HepG2 (cell line): ENCODE data around the gene ULK4. TPM values are rescaled to one million over a fixed set of nuclear protein-coding genes. Genes with fewer than 3 reads are reported as not detected.

ENCODE experiments used
- ATAC-seq: fragments of 200-7000 bp; cut with Tn5 transposase; 3 replicates; pipeline ENCODE4 v1.9.1; 2020; ENCODE audit warnings: mild to moderate bottlenecking, moderate library complexity
- BruUV-seq: library from RNA; stranded (reverse); fragments of 400-500 nt; replicated peaks from 2 replicates; lab custom pipeline; 2021; lab: Mats Ljungman, UMichigan
- CTCF ChIA-PET: fragments of 300-600 bp; formaldehyde crosslinking; extraction: SDS; loops from one replicate; lab custom pipeline; 2021; ENCODE audit warnings: low total read pairs, inconsistent platforms, low intra/inter-chr PET ratio; lab: Yijun Ruan, JAX
- POLR2A ChIA-PET: fragments of 350-600 bp; sonication (Branson Sonifier 250); formaldehyde crosslinking; loops from one replicate; lab custom pipeline; 2020; ENCODE audit warnings: antibody characterized with exemption, inconsistent platforms; lab: Yijun Ruan, JAX
- DNase-seq: peaks from one replicate; pipeline ENCODE4 v3.0.0-alpha.2; 2015; ENCODE audit warnings: low spot score
- FAIRE-seq: peaks from 3 replicates; lab custom pipeline; 2011; peaks lifted over from hg19 to GRCh38; lab: Jason Lieb, UNC
- H2AFZ ChIP-seq: one replicate; pipeline ENCODE4 v1.6.1; 2011; ENCODE audit warnings: low read length, inconsistent platforms
- H3K27ac ChIP-seq: fragments of 300-600 bp; 3 replicates; pipeline ENCODE4 v1.8.0; 2011; ENCODE audit warnings: mixed run types, mild to moderate bottlenecking, mixed read lengths, low read length, inconsistent platforms; ENCODE audit not compliant: insufficient read depth; ENCODE audit errors: extremely low read length
- H3K27me3 ChIP-seq, 2 experiments: fragments of 200-600 bp in 1 of 2; 2 replicates in 1 of 2; 3 replicates in 1 of 2; pipeline versions ENCODE4 v1.6.0 to v1.8.0; 2011; ENCODE audit warnings: low read length in 2 of 2, mild to moderate bottlenecking in 2 of 2, moderate library complexity in 2 of 2, inconsistent platforms in 1 of 2; ENCODE audit not compliant: insufficient read depth in 2 of 2, control insufficient read depth in 1 of 2
- H3K36me3 ChIP-seq, 2 experiments: fragments of 200-600 bp in 1 of 2; replicated peaks in 1 of 2; 2 replicates in 1 of 2; 3 replicates in 1 of 2; pipeline versions ENCODE4 v1.5.1 to v1.8.0; 2011; ENCODE audit warnings: low read length in 2 of 2, inconsistent platforms in 1 of 2; ENCODE audit not compliant: insufficient read depth in 2 of 2, control insufficient read depth in 1 of 2
- H3K4me1 ChIP-seq: 2 replicates; pipeline ENCODE4 v1.5.1; 2012; ENCODE audit warnings: low read length, inconsistent platforms; ENCODE audit not compliant: insufficient read depth
- H3K4me2 ChIP-seq: 2 replicates; pipeline ENCODE4 v1.6.0; 2011; ENCODE audit warnings: low read depth, low read length, inconsistent platforms
- H3K4me3 ChIP-seq, 3 experiments: fragments of 200-600 bp in 1 of 3; sonication (generic), shearing (Covaris generic) in 1 of 3; replicated peaks in 1 of 3; 2 replicates each; pipeline ENCODE4 v1.5.1; 2011 to 2016; ENCODE audit warnings: low read length in 3 of 3, inconsistent platforms in 2 of 3, low read depth in 2 of 3, mild to moderate bottlenecking in 2 of 3, control low read depth in 1 of 3, mixed read lengths in 1 of 3; ENCODE audit not compliant: insufficient read depth in 1 of 3
- H3K79me2 ChIP-seq: one replicate; pipeline ENCODE4 v1.6.1; 2011; ENCODE audit warnings: low read length, inconsistent platforms; ENCODE audit not compliant: insufficient read depth
- H3K9ac ChIP-seq: 2 replicates; pipeline ENCODE4 v1.6.0; 2011; ENCODE audit warnings: mild to moderate bottlenecking, low read depth, low read length, inconsistent platforms; ENCODE audit not compliant: insufficient read depth
- H3K9me3 ChIP-seq: 2 replicates; pipeline ENCODE4 v1.5.1; 2012; ENCODE audit warnings: mild to moderate bottlenecking, low read length
- H4K20me1 ChIP-seq: 2 replicates; pipeline ENCODE4 v1.6.0; 2011; ENCODE audit warnings: inconsistent platforms, mild to moderate bottlenecking, low read length, moderate library complexity; ENCODE audit not compliant: insufficient read depth
- BRCA1 ChIP-seq: sonication (generic); formaldehyde crosslinking; IDR thresholded peaks from 2 replicates; pipeline ENCODE4 v1.4.0; 2020; ENCODE audit warnings: missing genetic modification reagents
- GPN1 ChIP-seq: sonication (generic); formaldehyde crosslinking; IDR thresholded peaks from 2 replicates; pipeline ENCODE4 v1.5.1; 2020; ENCODE audit warnings: missing genetic modification reagents, borderline replicate concordance
- GTF2F1 ChIP-seq: fragments of 150-350 bp; IDR thresholded peaks from 2 replicates; pipeline ENCODE4 v1.6.1; 2014; ENCODE audit warnings: low read length
- RORA ChIP-seq: sonication (generic); formaldehyde crosslinking; IDR thresholded peaks from 2 replicates; pipeline ENCODE4 v1.5.0; 2020; ENCODE audit warnings: mild to moderate bottlenecking, missing genetic modification reagents, moderate library complexity
- WIZ ChIP-seq: sonication (generic); formaldehyde crosslinking; IDR thresholded peaks from 2 replicates; pipeline ENCODE4 v1.5.1; 2020; ENCODE audit warnings: mild to moderate bottlenecking, missing genetic modification reagents
- ZMYM3 ChIP-seq: sonication (generic); formaldehyde crosslinking; IDR thresholded peaks from 2 replicates; pipeline ENCODE4 v1.5.1; 2020; ENCODE audit warnings: mild to moderate bottlenecking, missing genetic modification reagents
- ZNF296 ChIP-seq: sonication (generic); formaldehyde crosslinking; conservative IDR thresholded peaks from 2 replicates; pipeline ENCODE4 v1.5.0; 2020; ENCODE audit warnings: mild to moderate bottlenecking, missing genetic modification reagents
- ZZZ3 ChIP-seq: sonication (generic); formaldehyde crosslinking; IDR thresholded peaks from 2 replicates; pipeline ENCODE4 v1.4.0; 2020; ENCODE audit warnings: missing genetic modification reagents, mild to moderate bottlenecking, borderline replicate concordance
- WGBS: methylation state at CpG from one replicate; pipeline ENCODE4 v1.1.6; 2017; ENCODE audit warnings: low lambda C conversion rate; 5-methylcytosine and 5-hydroxymethylcytosine counted together
- in situ Hi-C: cut with HindIII; loops from 2 replicates; pipeline ENCODE4 v1.10.0; 2017; ENCODE audit warnings: low pct_unique_long_range_greater_than_20kb; ENCODE audit not compliant: extremely low pct_ligation_motif_present
- intact Hi-C: fragments of 100-400 bp; cut with micrococcal nuclease; formaldehyde crosslinking; loops from one replicate; pipeline ENCODE4 v1.10.0; 2022; ENCODE audit not compliant: unreplicated experiment
- polyA plus RNA-seq, 8 experiments: library from polyadenylated mRNA; depleted of rRNA in 3 of 8; stranded (reverse) in 7 of 8; unstranded in 1 of 8; fragments of >200 nt; fragmentation: Illumina TruSeq in 4 of 8; extraction: Trizol in 4 of 8; gene quantifications; 2 replicates each; pipeline versions ENCODE4 v1.2.1 to v1.2.3, GENCODE V29; 2011 to 2016; ENCODE audit warnings: low read depth in 4 of 8, missing spikeins in 1 of 8, mixed read lengths in 1 of 8; ENCODE audit not compliant: insufficient read depth in 1 of 8
- total RNA-seq, 5 experiments: library from RNA; depleted of rRNA; stranded (reverse); fragments of >200 nt; fragmentation: Illumina TruSeq; extraction: Trizol; gene quantifications; 2 replicates each; pipeline ENCODE4 v1.2.3, GENCODE V29; 2016; ENCODE audit warnings: low read depth in 1 of 5
- TF ChIP-seq, protein P1 (sequence below): sonication (generic); formaldehyde crosslinking; IDR thresholded peaks from 2 replicates; pipeline ENCODE4 v1.5.0; 2020; ENCODE audit warnings: mild to moderate bottlenecking, missing genetic modification reagents, borderline replicate concordance
- TF ChIP-seq, protein P2 (sequence below): sonication (generic); formaldehyde crosslinking; IDR thresholded peaks from 2 replicates; pipeline ENCODE4 v1.4.0; 2020; ENCODE audit warnings: missing genetic modification reagents, borderline replicate concordance
- TF ChIP-seq, protein P3 (sequence below): IDR thresholded peaks from 2 replicates; pipeline ENCODE4 v1.6.1; 2012; ENCODE audit warnings: inconsistent platforms

Gene ULK4
- total and polyA plus RNA-seq, 2 of the 13 experiments (the other 11 are each of a cell fraction or from before 2014, with no cell fraction given): 6.7 to 11.8 TPM

DNA sequence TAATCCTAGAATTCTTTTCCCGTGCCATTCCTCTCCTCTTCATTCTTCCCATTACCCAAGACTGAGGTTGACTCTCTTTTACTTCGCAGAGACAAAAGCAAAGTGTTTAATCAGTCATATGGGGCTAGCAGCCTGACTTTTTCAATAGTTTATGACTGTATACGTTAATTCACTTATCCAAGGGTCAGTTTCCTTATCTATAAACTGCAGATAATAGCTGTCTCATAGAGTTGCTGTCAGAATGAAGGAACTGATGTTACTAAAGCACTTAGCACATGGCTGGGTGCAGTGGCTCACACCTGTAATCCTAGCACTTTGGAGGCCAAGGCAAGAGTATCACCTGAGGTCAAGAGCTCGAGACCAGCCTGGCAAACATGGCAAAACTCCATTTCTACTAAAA is 43.5 kb upstream of the ULK4 start:
- DNase-seq (no peak), FAIRE-seq (no peak), ATAC-seq (no peak)
- H4K20me1 ChIP-seq: no peaks in the 10 kb centered on the region
- H3K4me2 ChIP-seq: no peak overlapping the region
- no peak overlapping the region for H3K27ac ChIP-seq
- H3K79me2 ChIP-seq: no peaks in the 10 kb centered on the region
- 0 out of 2 replicates have a peak, but pooled peaks cover 2% of the 10 kb centered on the region for H3K4me1 ChIP-seq
- BruUV-seq: no TSS peak
- CTCF ChIA-PET: no interaction called here
- intact Hi-C loops: no loop called here
- WGBS: 45% methylated on average over 4 of the region's 4 CpGs
- no peak overlapping the region for H2AFZ ChIP-seq
- in situ Hi-C loops: loop anchor here (25.0 kb wide), 1 partner anchor 182 kb away; no protein-coding TSS in a partner anchor
- no peaks in the 10 kb centered on the region for H3K9me3 ChIP-seq
- peaks cover 0 to 1% of the 10 kb centered on the region in 2 experiments; a peak in 1 of 5 replicates for H3K27me3 ChIP-seq
- H3K9ac ChIP-seq: no peak overlapping the region
- H3K4me3 ChIP-seq: no peak overlapping the region
- no peaks in the 10 kb centered on the region for H3K36me3 ChIP-seq
- POLR2A ChIA-PET: interaction anchor here (1.0 kb wide), 1 partner anchor 9 kb away, joined by 3 read pairs; no protein-coding TSS in a partner anchor
- no peak for TF ChIP-seq ZNF296 (CRISPR knock-in tag)
- TF ChIP-seq GPN1: no peak
- TF ChIP-seq, protein P1, sequence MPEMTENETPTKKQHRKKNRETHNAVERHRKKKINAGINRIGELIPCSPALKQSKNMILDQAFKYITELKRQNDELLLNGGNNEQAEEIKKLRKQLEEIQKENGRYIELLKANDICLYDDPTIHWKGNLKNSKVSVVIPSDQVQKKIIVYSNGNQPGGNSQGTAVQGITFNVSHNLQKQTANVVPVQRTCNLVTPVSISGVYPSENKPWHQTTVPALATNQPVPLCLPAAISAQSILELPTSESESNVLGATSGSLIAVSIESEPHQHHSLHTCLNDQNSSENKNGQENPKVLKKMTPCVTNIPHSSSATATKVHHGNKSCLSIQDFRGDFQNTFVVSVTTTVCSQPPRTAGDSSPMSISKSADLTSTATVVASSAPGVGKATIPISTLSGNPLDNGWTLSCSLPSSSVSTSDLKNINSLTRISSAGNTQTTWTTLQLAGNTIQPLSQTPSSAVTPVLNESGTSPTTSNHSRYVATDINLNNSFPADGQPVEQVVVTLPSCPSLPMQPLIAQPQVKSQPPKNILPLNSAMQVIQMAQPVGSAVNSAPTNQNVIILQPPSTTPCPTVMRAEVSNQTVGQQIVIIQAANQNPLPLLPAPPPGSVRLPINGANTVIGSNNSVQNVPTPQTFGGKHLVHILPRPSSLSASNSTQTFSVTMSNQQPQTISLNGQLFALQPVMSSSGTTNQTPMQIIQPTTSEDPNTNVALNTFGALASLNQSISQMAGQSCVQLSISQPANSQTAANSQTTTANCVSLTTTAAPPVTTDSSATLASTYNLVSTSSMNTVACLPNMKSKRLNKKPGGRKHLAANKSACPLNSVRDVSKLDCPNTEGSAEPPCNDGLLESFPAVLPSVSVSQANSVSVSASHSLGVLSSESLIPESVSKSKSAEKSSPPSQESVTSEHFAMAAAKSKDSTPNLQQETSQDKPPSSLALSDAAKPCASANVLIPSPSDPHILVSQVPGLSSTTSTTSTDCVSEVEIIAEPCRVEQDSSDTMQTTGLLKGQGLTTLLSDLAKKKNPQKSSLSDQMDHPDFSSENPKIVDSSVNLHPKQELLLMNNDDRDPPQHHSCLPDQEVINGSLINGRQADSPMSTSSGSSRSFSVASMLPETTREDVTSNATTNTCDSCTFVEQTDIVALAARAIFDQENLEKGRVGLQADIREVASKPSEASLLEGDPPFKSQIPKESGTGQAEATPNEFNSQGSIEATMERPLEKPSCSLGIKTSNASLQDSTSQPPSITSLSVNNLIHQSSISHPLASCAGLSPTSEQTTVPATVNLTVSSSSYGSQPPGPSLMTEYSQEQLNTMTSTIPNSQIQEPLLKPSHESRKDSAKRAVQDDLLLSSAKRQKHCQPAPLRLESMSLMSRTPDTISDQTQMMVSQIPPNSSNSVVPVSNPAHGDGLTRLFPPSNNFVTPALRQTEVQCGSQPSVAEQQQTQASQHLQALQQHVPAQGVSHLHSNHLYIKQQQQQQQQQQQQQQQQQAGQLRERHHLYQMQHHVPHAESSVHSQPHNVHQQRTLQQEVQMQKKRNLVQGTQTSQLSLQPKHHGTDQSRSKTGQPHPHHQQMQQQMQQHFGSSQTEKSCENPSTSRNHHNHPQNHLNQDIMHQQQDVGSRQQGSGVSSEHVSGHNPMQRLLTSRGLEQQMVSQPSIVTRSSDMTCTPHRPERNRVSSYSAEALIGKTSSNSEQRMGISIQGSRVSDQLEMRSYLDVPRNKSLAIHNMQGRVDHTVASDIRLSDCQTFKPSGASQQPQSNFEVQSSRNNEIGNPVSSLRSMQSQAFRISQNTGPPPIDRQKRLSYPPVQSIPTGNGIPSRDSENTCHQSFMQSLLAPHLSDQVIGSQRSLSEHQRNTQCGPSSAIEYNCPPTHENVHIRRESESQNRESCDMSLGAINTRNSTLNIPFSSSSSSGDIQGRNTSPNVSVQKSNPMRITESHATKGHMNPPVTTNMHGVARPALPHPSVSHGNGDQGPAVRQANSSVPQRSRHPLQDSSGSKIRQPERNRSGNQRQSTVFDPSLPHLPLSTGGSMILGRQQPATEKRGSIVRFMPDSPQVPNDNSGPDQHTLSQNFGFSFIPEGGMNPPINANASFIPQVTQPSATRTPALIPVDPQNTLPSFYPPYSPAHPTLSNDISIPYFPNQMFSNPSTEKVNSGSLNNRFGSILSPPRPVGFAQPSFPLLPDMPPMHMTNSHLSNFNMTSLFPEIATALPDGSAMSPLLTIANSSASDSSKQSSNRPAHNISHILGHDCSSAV (CRISPR knock-in tag): no peak
- no peak for TF ChIP-seq WIZ (CRISPR knock-in tag)
- no peak for TF ChIP-seq BRCA1 (CRISPR knock-in tag)
- TF ChIP-seq, protein P2, sequence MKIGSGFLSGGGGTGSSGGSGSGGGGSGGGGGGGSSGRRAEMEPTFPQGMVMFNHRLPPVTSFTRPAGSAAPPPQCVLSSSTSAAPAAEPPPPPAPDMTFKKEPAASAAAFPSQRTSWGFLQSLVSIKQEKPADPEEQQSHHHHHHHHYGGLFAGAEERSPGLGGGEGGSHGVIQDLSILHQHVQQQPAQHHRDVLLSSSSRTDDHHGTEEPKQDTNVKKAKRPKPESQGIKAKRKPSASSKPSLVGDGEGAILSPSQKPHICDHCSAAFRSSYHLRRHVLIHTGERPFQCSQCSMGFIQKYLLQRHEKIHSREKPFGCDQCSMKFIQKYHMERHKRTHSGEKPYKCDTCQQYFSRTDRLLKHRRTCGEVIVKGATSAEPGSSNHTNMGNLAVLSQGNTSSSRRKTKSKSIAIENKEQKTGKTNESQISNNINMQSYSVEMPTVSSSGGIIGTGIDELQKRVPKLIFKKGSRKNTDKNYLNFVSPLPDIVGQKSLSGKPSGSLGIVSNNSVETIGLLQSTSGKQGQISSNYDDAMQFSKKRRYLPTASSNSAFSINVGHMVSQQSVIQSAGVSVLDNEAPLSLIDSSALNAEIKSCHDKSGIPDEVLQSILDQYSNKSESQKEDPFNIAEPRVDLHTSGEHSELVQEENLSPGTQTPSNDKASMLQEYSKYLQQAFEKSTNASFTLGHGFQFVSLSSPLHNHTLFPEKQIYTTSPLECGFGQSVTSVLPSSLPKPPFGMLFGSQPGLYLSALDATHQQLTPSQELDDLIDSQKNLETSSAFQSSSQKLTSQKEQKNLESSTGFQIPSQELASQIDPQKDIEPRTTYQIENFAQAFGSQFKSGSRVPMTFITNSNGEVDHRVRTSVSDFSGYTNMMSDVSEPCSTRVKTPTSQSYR (CRISPR knock-in tag): no peak
- no peak for TF ChIP-seq ZMYM3
- TF ChIP-seq GTF2F1: no peak
- TF ChIP-seq RORA (CRISPR knock-in tag): no peak
- TF ChIP-seq, protein P3, sequence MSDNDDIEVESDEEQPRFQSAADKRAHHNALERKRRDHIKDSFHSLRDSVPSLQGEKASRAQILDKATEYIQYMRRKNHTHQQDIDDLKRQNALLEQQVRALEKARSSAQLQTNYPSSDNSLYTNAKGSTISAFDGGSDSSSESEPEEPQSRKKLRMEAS: no peak
- TF ChIP-seq ZZZ3 (CRISPR knock-in tag): no peak
